K562 (cell line): ENCODE results near the gene PLD6. TPM values are rescaled to one million over a fixed set of nuclear protein-coding genes. Genes with fewer than 3 reads are reported as not detected.

Experiments used
- ATAC-seq: fragments of 200-7000 bp; cut with Tn5 transposase; 3 replicates; pipeline ENCODE4 v1.9.1; 2020; ENCODE audit warnings: moderate library complexity
- BruUV-seq: library from RNA; stranded (reverse); fragments of 400-500 nt; replicated peaks from 2 replicates; lab custom pipeline; 2021; lab: Mats Ljungman, UMichigan
- CTCF ChIA-PET: fragments of 300-600 bp; formaldehyde crosslinking; extraction: SDS; loops from one replicate; lab custom pipeline; 2021; ENCODE audit warnings: low intra/inter-chr PET ratio; lab: Yijun Ruan, JAX
- POLR2A ChIA-PET: fragments of 300-600, 350-650 bp; sonication (Branson Sonifier 250); formaldehyde crosslinking; extraction: SDS; loops from one replicate; lab custom pipeline; 2021; ENCODE audit warnings: antibody characterized with exemption, inconsistent platforms; lab: Yijun Ruan, JAX
- DNase-seq, 4 experiments: peaks; one replicate each; pipeline versions ENCODE4 v3.0.0 to v3.0.0-alpha.2; 2011 to 2018; ENCODE audit warnings: low spot score in 3 of 4, mixed read lengths in 3 of 4; ENCODE audit errors: extremely low read depth in 1 of 4
- FAIRE-seq: peaks from 2 replicates; lab custom pipeline; 2011; peaks lifted over from hg19 to GRCh38; lab: Jason Lieb, UNC
- H2AFZ ChIP-seq: 2 replicates; pipeline ENCODE4 v1.6.0; 2011; ENCODE audit warnings: low read depth, low read length, control low read depth, inconsistent platforms
- H3K27ac ChIP-seq: fragments of 200-600 bp; 3 replicates; pipeline ENCODE4 v1.8.0; 2011; ENCODE audit warnings: low read depth, mild to moderate bottlenecking, control low read depth, inconsistent platforms, low read length, moderate library complexity, mixed read lengths; ENCODE audit errors: extremely low read depth
- H3K27me3 ChIP-seq, 2 experiments: fragments of 300-600 bp in 1 of 2; 2 replicates in 1 of 2; 3 replicates in 1 of 2; pipeline versions ENCODE4 v1.6.0 to v1.8.0; 2011; ENCODE audit warnings: inconsistent platforms in 2 of 2, low read length in 2 of 2, mild to moderate bottlenecking in 1 of 2, mixed read lengths in 1 of 2, moderate library complexity in 1 of 2; ENCODE audit not compliant: control insufficient read depth in 2 of 2, insufficient read depth in 2 of 2
- H3K36me3 ChIP-seq: fragments of 300-600 bp; 3 replicates; pipeline ENCODE4 v1.8.0; 2011; ENCODE audit warnings: mild to moderate bottlenecking, low read length, inconsistent platforms; ENCODE audit not compliant: control insufficient read depth, insufficient read depth
- H3K4me1 ChIP-seq, 2 experiments: fragments of 200-600 bp in 1 of 2; replicated peaks in 1 of 2; 2 replicates in 1 of 2; 3 replicates in 1 of 2; pipeline versions ENCODE4 v1.5.1 to v1.8.0; 2011; ENCODE audit warnings: inconsistent platforms in 2 of 2, low read length in 2 of 2, mild to moderate bottlenecking in 1 of 2, mixed read lengths in 1 of 2, moderate library complexity in 1 of 2; ENCODE audit not compliant: control insufficient read depth in 2 of 2, insufficient read depth in 2 of 2
- H3K4me2 ChIP-seq: 2 replicates; pipeline ENCODE4 v1.6.1; 2011; ENCODE audit warnings: low read length, control low read depth, inconsistent platforms, mixed read lengths; ENCODE audit not compliant: insufficient read depth
- H3K4me3 ChIP-seq: fragments of 200-600 bp; sonication (generic), shearing (Covaris generic); 2 replicates; pipeline ENCODE4 v1.5.1; 2016; ENCODE audit warnings: control low read depth, inconsistent platforms
- H3K79me2 ChIP-seq: fragments of 200-600 bp; 3 replicates; pipeline ENCODE4 v1.8.0; 2011; ENCODE audit warnings: low read length, inconsistent platforms; ENCODE audit not compliant: control insufficient read depth, insufficient read depth
- H3K9ac ChIP-seq, 2 experiments: 2 replicates each; pipeline versions ENCODE4 v1.6.0 to v1.6.1; 2011; ENCODE audit warnings: low read depth in 2 of 2, low read length in 2 of 2, control low read depth in 1 of 2, inconsistent platforms in 1 of 2, mild to moderate bottlenecking in 1 of 2, mixed read lengths in 1 of 2; ENCODE audit not compliant: insufficient read depth in 1 of 2
- H3K9me1 ChIP-seq: one replicate; pipeline ENCODE4 v1.6.0; 2011; ENCODE audit warnings: inconsistent platforms, mild to moderate bottlenecking, low read length, moderate library complexity; ENCODE audit not compliant: control insufficient read depth, insufficient read depth
- H3K9me3 ChIP-seq: replicated peaks from 2 replicates; pipeline ENCODE4 v1.5.1; 2011; ENCODE audit warnings: low read depth, low read length, inconsistent platforms; ENCODE audit not compliant: control insufficient read depth, insufficient read depth
- H4K20me1 ChIP-seq: replicated peaks from 2 replicates; pipeline ENCODE4 v1.6.1; 2011; ENCODE audit warnings: low read length, inconsistent platforms, mixed read lengths; ENCODE audit not compliant: control insufficient read depth, insufficient read depth
- DNMT1 ChIP-seq: fragments of 450-650 bp; IDR thresholded peaks from 2 replicates; pipeline ENCODE4 v1.6.1; 2016; ENCODE audit warnings: antibody characterized with exemption, mild to moderate bottlenecking
- NFIC ChIP-seq: fragments of 450-650 bp; IDR thresholded peaks from 2 replicates; pipeline ENCODE4 v1.6.1; 2017; ENCODE audit warnings: mild to moderate bottlenecking, inconsistent platforms
- RBFOX2 ChIP-seq: fragments of 200-400 bp; formaldehyde crosslinking; IDR thresholded peaks from 2 replicates; pipeline ENCODE4 v1.6.1; 2017; ENCODE audit warnings: low read depth, mild to moderate bottlenecking, low read length, moderate library complexity
- WGBS: fragments of 100-300 bp; shearing (Covaris generic); methylation state at CpG from one replicate; pipeline ENCODE4 v1.1.6; 2016; ENCODE audit warnings: low coverage, mixed read lengths; ENCODE audit not compliant: insufficient coverage; ENCODE audit errors: missing lambda C conversion rate; 5-methylcytosine and 5-hydroxymethylcytosine counted together
- in situ Hi-C: fragments of 300-500 bp; cut with MboI; formaldehyde crosslinking; loops from 4 replicates; pipeline ENCODE4 v1.15.0; 2018; ENCODE audit warnings: inconsistent platforms, mixed read lengths
- intact Hi-C: fragments of 100-400 bp; cut with micrococcal nuclease; formaldehyde crosslinking; loops from 2 replicates; pipeline ENCODE4 v1.14.2; 2022
- polyA plus RNA-seq, 8 experiments: library from polyadenylated mRNA; depleted of rRNA in 4 of 8; stranded (reverse) in 5 of 8; unstranded in 3 of 8; fragments of >200 nt; fragmentation: Nextera tagmentation in 2 of 8; fragmentation: Illumina TruSeq in 1 of 8; extraction: Ambion mirVana in 2 of 8; extraction: Trizol in 1 of 8; gene quantifications; 2 replicates each; pipeline versions ENCODE4 v1.2.1 to v1.2.3, GENCODE V29; 2011 to 2014; ENCODE audit warnings: inconsistent platforms in 1 of 8, missing spikeins in 1 of 8
- total RNA-seq, 7 experiments: library from RNA; depleted of rRNA in 6 of 7; stranded (reverse); fragments of >200 nt in 6 of 7; fragmentation: Illumina TruSeq in 2 of 7; extraction: Trizol in 2 of 7; gene quantifications; 2 replicates each; pipeline versions ENCODE4 v1.2.1 to v1.2.3, GENCODE V29; 2011 to 2021; ENCODE audit warnings: low replicate concordance in 1 of 7
- TF ChIP-seq, protein P1 (sequence below): fragments of 450-650 bp; IDR thresholded peaks from 2 replicates; pipeline ENCODE4 v1.6.1; 2016; ENCODE audit warnings: low read depth, mild to moderate bottlenecking, moderate library complexity
- TF ChIP-seq, protein P2 (sequence below): fragments of 450-650 bp; IDR thresholded peaks from 2 replicates; pipeline ENCODE4 v1.7.0; 2016; ENCODE audit warnings: borderline replicate concordance

The PLD6 gene
- total and polyA plus RNA-seq, 9 of the 15 experiments (the other 6 are each of a cell fraction or from before 2014, with no cell fraction given) = 3.6 to 15.6 (median 10.0) TPM

DNA sequence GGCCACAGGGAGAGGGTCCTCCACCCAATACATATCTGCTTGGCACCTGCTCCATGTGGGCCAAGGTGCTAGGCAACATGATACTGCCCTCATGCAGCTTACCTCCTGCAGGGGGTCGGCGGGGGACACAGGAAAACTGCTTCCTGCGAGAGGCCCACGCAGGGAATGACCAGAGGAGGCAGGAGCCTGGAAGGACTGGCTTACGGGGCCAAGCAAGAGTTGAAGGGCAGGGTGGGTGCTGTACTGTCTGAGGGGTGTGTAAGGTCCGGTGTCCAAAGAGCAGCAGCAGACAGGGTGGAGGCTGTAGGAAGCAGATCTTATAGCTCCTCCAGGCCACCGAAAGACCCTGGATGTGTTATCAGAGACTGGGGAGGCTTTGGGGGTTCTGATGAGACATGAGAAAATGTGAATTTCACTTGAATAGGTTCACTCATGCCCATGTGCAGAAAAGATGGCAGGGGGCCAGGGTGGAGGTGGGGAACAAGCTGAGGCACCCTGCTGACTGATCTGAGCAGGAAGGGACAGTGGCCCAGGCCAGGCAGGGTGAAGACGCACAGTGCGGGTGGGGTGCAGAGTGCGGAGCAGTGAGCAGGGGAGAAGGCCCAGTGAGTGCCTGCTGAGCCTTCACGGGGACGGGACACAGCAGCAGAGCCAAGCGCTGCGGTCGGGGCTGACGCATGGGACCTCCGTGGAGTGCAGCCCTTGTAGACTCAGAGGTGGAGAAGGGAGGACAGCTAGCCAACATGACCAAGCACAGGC is 22.6 kb upstream of the PLD6 start:
- 96% methylated on average over 14 of the region's 17 CpGs for WGBS
- DNase-seq = no peak
- no peak overlapping the region; the same call in 2 of the 3 replicates for H3K27ac ChIP-seq
- H2AFZ ChIP-seq = no peak overlapping the region
- no peak for FAIRE-seq
- no peak overlapping the region for H3K9ac ChIP-seq
- in situ Hi-C loops = no loop called here
- no peak overlapping the region for H3K4me3 ChIP-seq
- no peak overlapping the region for H3K4me2 ChIP-seq
- H3K4me1 ChIP-seq = peaks cover 0 to 5% of the 10 kb centered on the region in 2 experiments; a peak in 1 of 5 replicates
- CTCF ChIA-PET = no interaction called here
- POLR2A ChIA-PET = no interaction called here
- TF ChIP-seq, protein P1, sequence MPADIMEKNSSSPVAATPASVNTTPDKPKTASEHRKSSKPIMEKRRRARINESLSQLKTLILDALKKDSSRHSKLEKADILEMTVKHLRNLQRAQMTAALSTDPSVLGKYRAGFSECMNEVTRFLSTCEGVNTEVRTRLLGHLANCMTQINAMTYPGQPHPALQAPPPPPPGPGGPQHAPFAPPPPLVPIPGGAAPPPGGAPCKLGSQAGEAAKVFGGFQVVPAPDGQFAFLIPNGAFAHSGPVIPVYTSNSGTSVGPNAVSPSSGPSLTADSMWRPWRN = no peak
- TF ChIP-seq, protein P2, sequence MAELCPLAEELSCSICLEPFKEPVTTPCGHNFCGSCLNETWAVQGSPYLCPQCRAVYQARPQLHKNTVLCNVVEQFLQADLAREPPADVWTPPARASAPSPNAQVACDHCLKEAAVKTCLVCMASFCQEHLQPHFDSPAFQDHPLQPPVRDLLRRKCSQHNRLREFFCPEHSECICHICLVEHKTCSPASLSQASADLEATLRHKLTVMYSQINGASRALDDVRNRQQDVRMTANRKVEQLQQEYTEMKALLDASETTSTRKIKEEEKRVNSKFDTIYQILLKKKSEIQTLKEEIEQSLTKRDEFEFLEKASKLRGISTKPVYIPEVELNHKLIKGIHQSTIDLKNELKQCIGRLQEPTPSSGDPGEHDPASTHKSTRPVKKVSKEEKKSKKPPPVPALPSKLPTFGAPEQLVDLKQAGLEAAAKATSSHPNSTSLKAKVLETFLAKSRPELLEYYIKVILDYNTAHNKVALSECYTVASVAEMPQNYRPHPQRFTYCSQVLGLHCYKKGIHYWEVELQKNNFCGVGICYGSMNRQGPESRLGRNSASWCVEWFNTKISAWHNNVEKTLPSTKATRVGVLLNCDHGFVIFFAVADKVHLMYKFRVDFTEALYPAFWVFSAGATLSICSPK = no peak
- no peak for TF ChIP-seq DNMT1
- 0 out of 2 replicates have a peak, but pooled peaks have one; percentile 9 for TF ChIP-seq NFIC
- peak; percentile 26; the same call in 1 of the 2 replicates for TF ChIP-seq RBFOX2
- TF ChIP-seq, all 486 proteins: peak for 2
- no peaks in the 10 kb centered on the region for H3K9me3 ChIP-seq
- peaks cover 8% of the 10 kb centered on the region for H3K79me2 ChIP-seq
- ATAC-seq = no peak
- no peaks in the 10 kb centered on the region for H4K20me1 ChIP-seq
- H3K9me1 ChIP-seq = no peaks in the 10 kb centered on the region
- intact Hi-C loops = no loop called here
- peaks cover 85% of the 10 kb centered on the region for H3K36me3 ChIP-seq
- no peaks in the 10 kb centered on the region for H3K27me3 ChIP-seq
- no TSS peak for BruUV-seq
